GM19035 (cell line): ENCODE data around the gene TMPRSS11F.

Experiments
- ATAC-seq: cut with Tn5 transposase; IDR thresholded peaks from one replicate; pipeline ENCODE4 v1.9.1; 2021; ENCODE audit not compliant: unreplicated experiment

Gene TMPRSS11F

DNA sequence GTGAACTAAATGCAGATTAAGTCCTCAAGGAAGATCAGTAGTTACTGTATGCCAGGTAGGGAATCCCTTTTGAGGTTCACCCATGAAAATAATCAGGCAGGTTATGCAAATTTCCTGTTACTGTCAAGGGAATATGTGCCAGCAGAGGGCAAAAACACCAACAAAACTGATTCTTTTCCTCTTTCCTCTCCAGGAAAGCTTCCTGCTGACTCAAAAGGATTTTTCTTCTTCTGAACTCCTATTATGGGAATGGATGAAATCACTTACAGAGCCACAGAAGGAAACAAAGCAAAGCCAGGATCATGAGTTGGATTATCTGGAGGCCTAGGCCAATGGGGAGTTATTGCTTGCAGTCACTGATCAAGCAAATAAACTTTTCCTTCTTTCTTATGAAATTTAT lies 49.7 kb downstream of the TMPRSS11F start:
- ATAC-seq, result no peak

DNA sequence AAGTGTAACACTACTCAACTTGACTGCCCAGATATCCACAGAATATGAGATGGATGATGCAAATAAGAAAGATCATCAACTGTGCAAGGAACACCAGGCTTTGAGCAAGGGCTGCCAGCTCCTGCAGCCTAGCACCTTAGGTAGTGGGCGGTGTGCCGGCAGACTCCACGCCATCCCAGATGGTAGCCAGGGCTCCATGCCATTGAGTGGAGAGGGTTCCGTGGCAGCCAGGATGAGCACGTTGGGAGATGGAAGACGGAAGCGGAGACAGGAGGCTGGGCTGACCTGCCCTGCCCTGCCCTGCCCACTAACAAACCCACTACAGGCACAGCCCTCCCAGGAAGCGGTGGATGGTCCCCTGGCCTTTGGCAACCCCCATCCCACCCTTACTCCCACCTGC lies 51.9 kb downstream of the TMPRSS11F start:
- ATAC-seq, result no peak

DNA sequence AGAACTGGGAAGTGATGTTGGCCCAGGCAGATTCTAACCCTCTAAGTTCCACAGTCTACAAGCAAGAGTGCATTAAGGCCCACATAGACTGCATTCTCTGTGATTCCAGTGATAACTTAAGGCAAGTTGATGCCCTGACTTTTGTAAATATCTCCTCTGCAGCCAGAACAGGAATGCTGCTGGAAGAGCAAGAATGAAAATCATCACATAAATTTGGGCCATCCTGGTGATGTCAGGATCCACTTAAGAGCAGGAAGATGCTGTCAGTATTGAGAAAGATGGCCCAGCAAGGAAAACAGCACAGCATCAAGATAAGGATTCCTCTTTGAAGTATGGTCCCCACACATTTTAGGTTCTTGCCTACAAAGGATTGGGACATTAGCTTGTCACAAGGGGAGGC lies 52.4 kb downstream of the TMPRSS11F start:
- ATAC-seq, result no peak

DNA sequence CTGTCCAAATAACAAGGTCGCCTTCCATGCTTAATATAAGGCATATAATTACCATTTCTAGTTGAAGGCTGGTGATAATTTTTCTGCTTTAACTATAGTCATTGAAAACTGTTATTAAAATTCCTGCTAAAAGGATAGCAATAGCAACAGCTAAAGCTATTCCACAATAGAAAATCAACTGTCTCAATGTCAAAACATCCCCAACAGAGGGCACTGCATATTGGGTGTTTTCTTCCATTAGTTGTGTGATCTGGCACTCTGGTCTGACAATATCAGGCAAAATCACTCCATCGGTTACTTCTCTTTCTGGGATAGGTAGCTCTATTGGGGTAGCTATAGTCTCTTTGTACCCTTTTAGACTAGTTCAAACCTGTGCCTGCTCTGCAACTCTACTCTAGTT lies 53.5 kb downstream of the TMPRSS11F start:
- ATAC-seq, result no peak

DNA sequence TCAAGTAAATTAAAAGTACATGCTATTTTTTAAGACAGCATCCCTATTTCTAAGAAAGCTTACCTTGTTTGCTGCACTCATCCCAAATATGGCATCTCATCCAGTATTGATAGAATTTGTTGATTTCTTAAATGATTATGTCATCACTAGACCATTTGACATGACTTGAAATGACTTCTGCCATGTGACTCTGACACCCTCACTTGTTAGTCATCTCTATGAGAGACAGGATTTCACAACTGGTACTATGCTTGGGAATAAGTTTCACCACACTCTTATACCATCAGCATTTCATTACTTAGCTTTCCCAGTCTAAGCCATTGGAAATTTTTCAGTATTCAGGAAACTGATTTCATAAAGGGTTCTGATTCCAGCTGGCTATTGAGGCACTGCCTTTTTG lies 55.3 kb downstream of the TMPRSS11F start:
- no peak for ATAC-seq

DNA sequence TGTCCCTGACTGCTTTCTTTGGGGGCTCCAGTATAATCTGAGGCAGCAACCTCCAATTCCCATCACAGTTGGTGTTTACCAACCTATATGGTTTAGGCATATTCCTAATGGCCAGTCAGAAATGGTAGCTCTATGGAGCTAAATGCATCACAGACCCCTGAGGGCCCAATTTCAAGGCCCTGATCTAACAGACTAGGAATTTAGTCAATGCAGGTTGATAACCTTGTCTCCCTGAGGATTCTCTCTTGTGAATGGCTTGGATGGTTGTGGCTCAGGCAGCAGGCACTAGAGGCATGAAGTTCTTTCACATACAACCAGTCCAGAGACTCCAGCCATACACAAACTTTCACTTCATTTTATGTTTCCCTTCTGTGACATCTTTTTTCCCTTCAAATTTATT lies 59.4 kb downstream of the TMPRSS11F start:
- no peak for ATAC-seq

DNA sequence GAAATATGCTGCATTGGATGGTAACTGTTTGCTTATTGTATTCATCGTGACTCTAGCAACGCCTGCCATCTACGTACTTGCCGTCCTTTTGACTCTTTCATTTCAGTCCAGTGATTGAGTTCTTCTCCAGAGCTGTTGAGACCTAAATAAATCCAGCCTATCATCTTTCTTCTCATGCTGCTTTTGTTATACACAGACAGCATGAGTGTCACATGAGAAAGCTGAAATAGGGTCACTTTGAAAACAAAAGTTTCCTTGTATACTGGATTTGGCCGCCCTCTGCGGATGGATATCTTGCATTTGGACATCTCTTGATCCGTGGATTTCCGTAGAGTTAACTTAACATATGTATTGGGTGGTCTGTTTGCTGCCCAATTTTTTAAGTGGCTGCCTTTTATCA lies 67.2 kb downstream of the TMPRSS11F start:
- no peak for ATAC-seq

DNA sequence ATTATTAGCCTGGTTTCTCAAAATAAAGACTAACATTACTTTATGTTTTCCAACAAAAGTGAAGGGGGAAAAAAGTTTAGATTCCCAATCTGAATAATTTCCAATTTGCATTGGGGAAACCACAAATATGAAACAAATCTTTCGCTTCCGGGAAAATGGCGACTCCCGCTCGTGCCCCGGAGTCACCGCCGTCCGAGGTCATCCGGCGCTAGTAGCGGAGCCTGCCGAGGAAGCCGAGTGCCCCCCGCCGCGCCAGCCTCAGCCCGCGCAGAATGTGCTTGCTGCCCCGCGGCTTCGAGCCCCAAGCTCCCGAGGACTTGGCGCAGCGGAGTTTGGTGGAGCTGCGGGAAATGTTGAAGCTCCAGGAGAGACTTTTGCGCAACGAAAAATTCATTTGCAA lies 91.4 kb downstream of the TMPRSS11F start:
- no peak for ATAC-seq

DNA sequence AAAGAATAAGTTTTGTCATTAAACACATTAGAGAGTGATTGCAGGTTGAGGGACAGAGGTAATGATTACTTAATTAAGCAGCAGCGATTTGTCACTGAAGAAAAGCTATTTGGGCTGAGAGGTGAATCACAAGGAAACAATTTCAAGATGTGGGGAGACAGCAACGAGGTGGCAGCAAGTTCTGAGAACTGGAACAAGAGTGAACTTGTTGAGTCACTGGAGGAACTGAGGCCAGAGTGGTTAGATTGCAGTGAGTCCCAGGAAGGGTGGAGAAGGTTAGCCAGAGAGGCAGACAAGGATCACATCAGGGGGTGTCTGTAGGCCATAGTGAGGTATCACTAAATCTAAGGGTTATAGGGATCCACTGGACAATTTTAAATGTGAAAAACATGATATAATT lies 108.5 kb downstream of the TMPRSS11F start:
- no peak for ATAC-seq

DNA sequence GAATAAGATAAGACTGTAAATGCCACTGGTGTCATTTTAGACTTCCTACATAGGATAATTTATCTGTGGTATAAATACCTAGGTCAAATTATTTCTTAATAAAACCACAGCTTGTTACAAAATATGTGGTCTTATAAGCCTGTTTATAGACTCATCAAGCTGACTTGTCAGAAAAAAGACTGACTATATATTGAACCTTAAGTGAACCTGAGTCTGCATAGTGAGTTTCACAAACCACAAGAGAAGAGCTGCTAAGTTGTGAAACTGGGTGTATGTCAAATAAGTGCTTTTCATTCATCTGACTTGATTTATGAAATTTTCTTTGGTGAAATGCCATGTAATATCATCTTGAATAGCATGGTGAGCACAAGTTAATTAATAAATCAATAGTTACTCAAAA lies 118.0 kb downstream of the TMPRSS11F start:
- ATAC-seq, result no peak
